WTC11 (cell line): ENCODE measurements around the gene SETD3. TPM values are rescaled to one million over a fixed set of nuclear protein-coding genes. Genes with fewer than 3 reads are reported as not detected.

ENCODE experiments used
- ATAC-seq: fragments of 200-7000 bp; cut with Tn5 transposase; 2 replicates; pipeline ENCODE4 v1.10.0; 2021; ENCODE audit warnings: mild to moderate bottlenecking, moderate library complexity
- CTCF ChIA-PET: fragments of 300-600 bp; sonication (Branson Sonifier 250); formaldehyde crosslinking; loops from one replicate; lab custom pipeline; 2021; ENCODE audit warnings: antibody characterized with exemption; lab: Charles Lee
- POLR2A ChIA-PET: fragments of 350-600 bp; sonication (Branson Sonifier 250); formaldehyde crosslinking; loops from one replicate; lab custom pipeline; 2021; ENCODE audit warnings: antibody characterized with exemption; lab: Charles Lee
- DNase-seq: peaks from one replicate; pipeline ENCODE4 v3.0.0; 2021; ENCODE audit warnings: low spot score
- H3K27ac Mint-ChIP-seq: 2 replicates; pipeline ENCODE4 v1.8.0; 2021; ENCODE audit warnings: mixed read lengths
- H3K27me3 Mint-ChIP-seq: 2 replicates; pipeline ENCODE4 v1.8.0; 2021; ENCODE audit warnings: low read depth, mild to moderate bottlenecking, moderate library complexity, mixed read lengths
- H3K36me3 Mint-ChIP-seq: 2 replicates; pipeline ENCODE4 v1.8.0; 2021; ENCODE audit warnings: mixed read lengths
- H3K4me1 Mint-ChIP-seq: 2 replicates; pipeline ENCODE4 v1.8.0; 2022; ENCODE audit warnings: mixed read lengths
- H3K4me3 Mint-ChIP-seq: 2 replicates; pipeline ENCODE4 v1.8.0; 2021; ENCODE audit warnings: mild to moderate bottlenecking, moderate library complexity, mixed read lengths
- H3K9me3 Mint-ChIP-seq: 2 replicates; pipeline ENCODE4 v1.8.0; 2021; ENCODE audit warnings: mixed read lengths
- ATF2 ChIP-seq: sonication (generic); formaldehyde crosslinking; IDR thresholded peaks from 2 replicates; pipeline ENCODE4 v1.8.1; 2022; ENCODE audit warnings: low read depth, missing genetic modification reagents, borderline replicate concordance
- GTF2I ChIP-seq: fragments of 250-450 bp; sonication (Bioruptor Pico); conservative IDR thresholded peaks from 2 replicates; pipeline ENCODE4 v1.4.0; 2021; ENCODE audit warnings: mild to moderate bottlenecking
- HMGA2 ChIP-seq: fragments of 250-450 bp; sonication (Bioruptor Pico); IDR thresholded peaks from 2 replicates; pipeline ENCODE4 v1.4.0; 2021; ENCODE audit warnings: mild to moderate bottlenecking, moderate library complexity
- JAZF1 ChIP-seq: fragments of 250-450 bp; sonication (Bioruptor Pico); IDR thresholded peaks from 2 replicates; pipeline ENCODE4 v1.9.0; 2021; ENCODE audit warnings: moderate library complexity, mild to moderate bottlenecking, inconsistent platforms
- NFATC4 ChIP-seq: fragments of 250-450 bp; sonication (Bioruptor Pico); IDR thresholded peaks from 2 replicates; pipeline ENCODE4 v1.9.0; 2021; ENCODE audit warnings: mild to moderate bottlenecking
- NR1H2 ChIP-seq: sonication (generic); formaldehyde crosslinking; IDR thresholded peaks from 2 replicates; pipeline ENCODE4 v1.9.0; 2021; ENCODE audit warnings: mild to moderate bottlenecking, moderate library complexity, missing genetic modification reagents
- PRRX2 ChIP-seq: fragments of 250-450 bp; sonication (Bioruptor Pico); IDR thresholded peaks from 2 replicates; pipeline ENCODE4 v1.8.0; 2021; ENCODE audit warnings: mild to moderate bottlenecking
- SMAD4 ChIP-seq: sonication (generic); formaldehyde crosslinking; IDR thresholded peaks from 2 replicates; pipeline ENCODE4 v1.8.0; 2022; ENCODE audit warnings: mild to moderate bottlenecking, missing genetic modification reagents
- TP53 ChIP-seq: sonication (generic); formaldehyde crosslinking; IDR thresholded peaks from 2 replicates; pipeline ENCODE4 v1.8.1; 2023; ENCODE audit warnings: mild to moderate bottlenecking, missing genetic modification reagents
- ZNF317 ChIP-seq: sonication (generic); formaldehyde crosslinking; IDR thresholded peaks from 2 replicates; pipeline ENCODE4 v1.8.1; 2023; ENCODE audit warnings: low read depth, mild to moderate bottlenecking, moderate library complexity, missing genetic modification reagents, borderline replicate concordance
- ZNF512 ChIP-seq: sonication (generic); formaldehyde crosslinking; IDR thresholded peaks from 2 replicates; pipeline ENCODE4 v1.8.1; 2022; ENCODE audit warnings: missing genetic modification reagents, borderline replicate concordance
- total RNA-seq: library from RNA; stranded (reverse); gene quantifications from 3 replicates; pipeline ENCODE4 v1.2.3, GENCODE V29; 2021
- TF ChIP-seq, protein P1 (sequence below): fragments of 250-450 bp; sonication (Bioruptor Pico); IDR thresholded peaks from 2 replicates; pipeline ENCODE4 v1.9.0; 2021; ENCODE audit warnings: mild to moderate bottlenecking, borderline replicate concordance
- TF ChIP-seq, protein P2 (sequence below): sonication (generic); formaldehyde crosslinking; IDR thresholded peaks from 2 replicates; pipeline ENCODE4 v1.8.1; 2023; ENCODE audit warnings: mild to moderate bottlenecking, missing genetic modification reagents
- TF ChIP-seq, protein P3 (sequence below): fragments of 250-450 bp; sonication (Bioruptor Pico); IDR thresholded peaks from 2 replicates; pipeline ENCODE4 v1.8.0; 2021; ENCODE audit warnings: mild to moderate bottlenecking
- TF ChIP-seq, protein P4 (sequence below): sonication (generic); formaldehyde crosslinking; IDR thresholded peaks from 2 replicates; pipeline ENCODE4 v1.8.1; 2023; ENCODE audit warnings: mild to moderate bottlenecking, missing genetic modification reagents

Gene SETD3
- total RNA-seq, 1 experiment from 2014 or later: 53.1 TPM

DNA sequence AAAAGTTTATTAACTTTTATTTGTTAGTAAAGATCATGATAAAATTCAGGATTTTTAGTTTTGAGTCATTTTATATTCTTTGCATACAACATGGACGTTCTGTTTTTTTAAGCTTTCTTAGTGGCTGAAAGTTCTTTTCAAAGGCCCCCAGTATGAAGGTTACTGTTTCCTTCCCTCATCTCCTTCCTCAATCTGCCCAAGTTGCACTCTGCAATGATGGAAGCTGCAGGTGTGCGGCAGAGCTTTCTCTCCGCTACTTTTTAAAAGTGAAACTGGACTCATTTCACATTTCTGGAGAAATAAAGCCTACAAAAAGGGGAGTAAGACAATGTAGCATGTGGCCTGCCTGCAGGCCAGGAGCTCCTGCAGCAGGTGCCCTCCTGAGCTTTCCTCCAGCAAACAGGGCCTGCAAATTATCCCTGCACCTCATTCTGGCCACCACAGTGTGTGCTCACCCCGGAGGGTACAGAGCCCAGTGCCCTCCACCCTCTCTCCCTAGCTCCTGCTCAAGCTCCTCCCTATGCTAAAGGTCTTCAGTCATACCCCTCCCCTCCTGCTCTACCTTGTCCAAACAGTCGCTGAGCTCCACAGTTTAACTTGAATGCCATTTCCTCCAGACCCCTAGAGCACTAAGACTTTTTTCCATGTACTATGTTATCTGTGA, 78.9 kb downstream of the SETD3 start (continued):
- TF ChIP-seq, protein P1, sequence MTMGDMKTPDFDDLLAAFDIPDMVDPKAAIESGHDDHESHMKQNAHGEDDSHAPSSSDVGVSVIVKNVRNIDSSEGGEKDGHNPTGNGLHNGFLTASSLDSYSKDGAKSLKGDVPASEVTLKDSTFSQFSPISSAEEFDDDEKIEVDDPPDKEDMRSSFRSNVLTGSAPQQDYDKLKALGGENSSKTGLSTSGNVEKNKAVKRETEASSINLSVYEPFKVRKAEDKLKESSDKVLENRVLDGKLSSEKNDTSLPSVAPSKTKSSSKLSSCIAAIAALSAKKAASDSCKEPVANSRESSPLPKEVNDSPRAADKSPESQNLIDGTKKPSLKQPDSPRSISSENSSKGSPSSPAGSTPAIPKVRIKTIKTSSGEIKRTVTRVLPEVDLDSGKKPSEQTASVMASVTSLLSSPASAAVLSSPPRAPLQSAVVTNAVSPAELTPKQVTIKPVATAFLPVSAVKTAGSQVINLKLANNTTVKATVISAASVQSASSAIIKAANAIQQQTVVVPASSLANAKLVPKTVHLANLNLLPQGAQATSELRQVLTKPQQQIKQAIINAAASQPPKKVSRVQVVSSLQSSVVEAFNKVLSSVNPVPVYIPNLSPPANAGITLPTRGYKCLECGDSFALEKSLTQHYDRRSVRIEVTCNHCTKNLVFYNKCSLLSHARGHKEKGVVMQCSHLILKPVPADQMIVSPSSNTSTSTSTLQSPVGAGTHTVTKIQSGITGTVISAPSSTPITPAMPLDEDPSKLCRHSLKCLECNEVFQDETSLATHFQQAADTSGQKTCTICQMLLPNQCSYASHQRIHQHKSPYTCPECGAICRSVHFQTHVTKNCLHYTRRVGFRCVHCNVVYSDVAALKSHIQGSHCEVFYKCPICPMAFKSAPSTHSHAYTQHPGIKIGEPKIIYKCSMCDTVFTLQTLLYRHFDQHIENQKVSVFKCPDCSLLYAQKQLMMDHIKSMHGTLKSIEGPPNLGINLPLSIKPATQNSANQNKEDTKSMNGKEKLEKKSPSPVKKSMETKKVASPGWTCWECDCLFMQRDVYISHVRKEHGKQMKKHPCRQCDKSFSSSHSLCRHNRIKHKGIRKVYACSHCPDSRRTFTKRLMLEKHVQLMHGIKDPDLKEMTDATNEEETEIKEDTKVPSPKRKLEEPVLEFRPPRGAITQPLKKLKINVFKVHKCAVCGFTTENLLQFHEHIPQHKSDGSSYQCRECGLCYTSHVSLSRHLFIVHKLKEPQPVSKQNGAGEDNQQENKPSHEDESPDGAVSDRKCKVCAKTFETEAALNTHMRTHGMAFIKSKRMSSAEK (CRISPR knock-in tag): no peak
- no peak for TF ChIP-seq ZNF317
- no peak for TF ChIP-seq GTF2I (CRISPR knock-in tag)
- no peak for TF ChIP-seq SMAD4 (CRISPR knock-in tag)
- no peak for TF ChIP-seq HMGA2 (CRISPR knock-in tag)
- TF ChIP-seq, protein P2, sequence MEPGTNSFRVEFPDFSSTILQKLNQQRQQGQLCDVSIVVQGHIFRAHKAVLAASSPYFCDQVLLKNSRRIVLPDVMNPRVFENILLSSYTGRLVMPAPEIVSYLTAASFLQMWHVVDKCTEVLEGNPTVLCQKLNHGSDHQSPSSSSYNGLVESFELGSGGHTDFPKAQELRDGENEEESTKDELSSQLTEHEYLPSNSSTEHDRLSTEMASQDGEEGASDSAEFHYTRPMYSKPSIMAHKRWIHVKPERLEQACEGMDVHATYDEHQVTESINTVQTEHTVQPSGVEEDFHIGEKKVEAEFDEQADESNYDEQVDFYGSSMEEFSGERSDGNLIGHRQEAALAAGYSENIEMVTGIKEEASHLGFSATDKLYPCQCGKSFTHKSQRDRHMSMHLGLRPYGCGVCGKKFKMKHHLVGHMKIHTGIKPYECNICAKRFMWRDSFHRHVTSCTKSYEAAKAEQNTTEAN (CRISPR knock-in tag): no peak
- TF ChIP-seq, protein P3, sequence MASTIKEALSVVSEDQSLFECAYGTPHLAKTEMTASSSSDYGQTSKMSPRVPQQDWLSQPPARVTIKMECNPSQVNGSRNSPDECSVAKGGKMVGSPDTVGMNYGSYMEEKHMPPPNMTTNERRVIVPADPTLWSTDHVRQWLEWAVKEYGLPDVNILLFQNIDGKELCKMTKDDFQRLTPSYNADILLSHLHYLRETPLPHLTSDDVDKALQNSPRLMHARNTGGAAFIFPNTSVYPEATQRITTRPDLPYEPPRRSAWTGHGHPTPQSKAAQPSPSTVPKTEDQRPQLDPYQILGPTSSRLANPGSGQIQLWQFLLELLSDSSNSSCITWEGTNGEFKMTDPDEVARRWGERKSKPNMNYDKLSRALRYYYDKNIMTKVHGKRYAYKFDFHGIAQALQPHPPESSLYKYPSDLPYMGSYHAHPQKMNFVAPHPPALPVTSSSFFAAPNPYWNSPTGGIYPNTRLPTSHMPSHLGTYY (CRISPR knock-in tag): no peak
- TF ChIP-seq TP53 (CRISPR knock-in tag): no peak
- no peak for TF ChIP-seq ZNF512 (CRISPR knock-in tag)
- TF ChIP-seq ATF2: no peak
- TF ChIP-seq JAZF1: no peak
- TF ChIP-seq NR1H2 (CRISPR knock-in tag): no peak
- TF ChIP-seq, protein P4, sequence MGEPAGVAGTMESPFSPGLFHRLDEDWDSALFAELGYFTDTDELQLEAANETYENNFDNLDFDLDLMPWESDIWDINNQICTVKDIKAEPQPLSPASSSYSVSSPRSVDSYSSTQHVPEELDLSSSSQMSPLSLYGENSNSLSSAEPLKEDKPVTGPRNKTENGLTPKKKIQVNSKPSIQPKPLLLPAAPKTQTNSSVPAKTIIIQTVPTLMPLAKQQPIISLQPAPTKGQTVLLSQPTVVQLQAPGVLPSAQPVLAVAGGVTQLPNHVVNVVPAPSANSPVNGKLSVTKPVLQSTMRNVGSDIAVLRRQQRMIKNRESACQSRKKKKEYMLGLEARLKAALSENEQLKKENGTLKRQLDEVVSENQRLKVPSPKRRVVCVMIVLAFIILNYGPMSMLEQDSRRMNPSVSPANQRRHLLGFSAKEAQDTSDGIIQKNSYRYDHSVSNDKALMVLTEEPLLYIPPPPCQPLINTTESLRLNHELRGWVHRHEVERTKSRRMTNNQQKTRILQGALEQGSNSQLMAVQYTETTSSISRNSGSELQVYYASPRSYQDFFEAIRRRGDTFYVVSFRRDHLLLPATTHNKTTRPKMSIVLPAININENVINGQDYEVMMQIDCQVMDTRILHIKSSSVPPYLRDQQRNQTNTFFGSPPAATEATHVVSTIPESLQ (CRISPR knock-in tag): no peak

DNA sequence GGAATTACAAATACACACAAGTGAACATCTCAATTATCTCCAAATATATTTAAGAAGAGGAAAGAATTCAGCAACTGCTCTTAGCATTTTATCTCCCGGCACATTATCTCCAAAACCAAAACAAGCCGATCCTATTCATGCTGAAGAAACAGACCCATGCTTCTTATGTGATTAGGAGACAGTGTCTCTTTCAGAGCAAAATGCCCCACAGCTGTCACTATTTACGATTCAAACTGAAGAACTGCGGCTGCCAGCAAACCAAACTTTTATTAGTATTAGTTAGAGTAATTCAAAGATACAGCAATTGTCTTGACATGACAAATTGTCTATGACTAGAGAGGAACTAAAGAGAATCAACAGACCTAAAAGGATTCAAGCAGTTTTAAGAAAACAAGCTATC, 79.4 kb downstream of the SETD3 start:
- CTCF ChIA-PET: interaction anchor here (0.9 to 5.1 kb wide), 8 partner anchors 8 to 81 kb away, joined by 3 to 67 read pairs (median 6); no protein-coding TSS in a partner anchor
- Mint-ChIP-seq H3K4me1 (peaks cover 12% of the 10 kb centered on the region), H3K27me3 (no peaks in the 10 kb centered on the region), H3K9me3 (no peaks in the 10 kb centered on the region), H3K27ac (no peak overlapping the region), H3K4me3 (no peak overlapping the region), H3K36me3 (peaks cover 51% of the 10 kb centered on the region)
- DNase-seq: no peak
- TF ChIP-seq PRRX2 (CRISPR knock-in tag): no peak
- TF ChIP-seq NFATC4 (CRISPR knock-in tag): no peak
- no peak for TF ChIP-seq SMAD4 (CRISPR knock-in tag)
- ATAC-seq: no peak
- POLR2A ChIA-PET: no interaction called here
